HG02678 (cell line): ENCODE results near the gene KLF13.

Experiments used
- ATAC-seq: cut with Tn5 transposase; IDR thresholded peaks from one replicate; pipeline ENCODE4 v1.9.1; 2021; ENCODE audit warnings: mild to moderate bottlenecking, moderate library complexity; ENCODE audit not compliant: unreplicated experiment

Gene KLF13

DNA sequence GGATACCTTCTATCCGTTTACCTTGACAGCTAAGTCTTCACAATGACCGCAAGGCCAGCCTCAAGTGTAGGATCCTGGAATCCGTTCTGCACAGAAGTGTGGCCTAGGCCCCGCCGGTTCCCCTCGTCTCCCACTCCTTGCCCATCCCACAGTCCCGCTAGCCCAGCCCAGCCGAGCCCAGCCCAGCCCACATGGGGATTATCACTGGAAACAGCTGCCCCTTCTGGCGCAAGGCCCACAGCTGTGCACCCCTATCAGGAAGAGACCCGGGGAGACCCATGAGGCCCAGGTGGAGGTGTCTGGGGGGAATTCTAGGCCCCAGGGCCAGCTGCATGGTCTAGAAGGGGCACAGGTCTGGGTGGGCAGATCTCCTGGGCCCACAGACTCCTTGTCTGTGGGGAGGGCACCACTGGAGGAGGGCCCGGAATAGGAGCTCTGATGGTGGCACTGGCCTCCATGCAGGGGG, 27.9 kb upstream of the KLF13 start:
- ATAC-seq = no peak

DNA sequence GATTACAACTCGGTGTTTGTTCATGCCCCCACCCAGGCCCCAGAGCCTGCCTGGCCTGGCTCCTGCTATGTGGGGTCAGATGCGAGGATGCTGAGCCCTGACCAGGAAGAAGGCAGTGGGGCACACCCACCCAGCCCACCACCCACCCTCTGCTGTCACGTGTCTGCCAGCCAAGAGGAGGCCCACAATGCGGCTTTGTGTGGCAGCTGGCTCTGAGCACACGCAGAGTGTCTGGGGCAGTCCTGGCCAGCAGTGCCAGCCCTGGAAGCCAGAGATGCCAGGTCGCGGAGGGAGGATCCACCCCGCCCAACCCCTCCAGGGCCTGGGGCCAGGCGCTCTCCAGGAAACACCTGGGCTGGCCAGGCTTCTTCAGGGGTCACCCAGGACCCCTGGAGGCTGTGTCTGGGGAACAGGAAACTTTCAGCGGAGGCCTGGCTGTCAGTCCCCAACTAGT, 26.4 kb upstream of the KLF13 start:
- ATAC-seq = no peak

DNA sequence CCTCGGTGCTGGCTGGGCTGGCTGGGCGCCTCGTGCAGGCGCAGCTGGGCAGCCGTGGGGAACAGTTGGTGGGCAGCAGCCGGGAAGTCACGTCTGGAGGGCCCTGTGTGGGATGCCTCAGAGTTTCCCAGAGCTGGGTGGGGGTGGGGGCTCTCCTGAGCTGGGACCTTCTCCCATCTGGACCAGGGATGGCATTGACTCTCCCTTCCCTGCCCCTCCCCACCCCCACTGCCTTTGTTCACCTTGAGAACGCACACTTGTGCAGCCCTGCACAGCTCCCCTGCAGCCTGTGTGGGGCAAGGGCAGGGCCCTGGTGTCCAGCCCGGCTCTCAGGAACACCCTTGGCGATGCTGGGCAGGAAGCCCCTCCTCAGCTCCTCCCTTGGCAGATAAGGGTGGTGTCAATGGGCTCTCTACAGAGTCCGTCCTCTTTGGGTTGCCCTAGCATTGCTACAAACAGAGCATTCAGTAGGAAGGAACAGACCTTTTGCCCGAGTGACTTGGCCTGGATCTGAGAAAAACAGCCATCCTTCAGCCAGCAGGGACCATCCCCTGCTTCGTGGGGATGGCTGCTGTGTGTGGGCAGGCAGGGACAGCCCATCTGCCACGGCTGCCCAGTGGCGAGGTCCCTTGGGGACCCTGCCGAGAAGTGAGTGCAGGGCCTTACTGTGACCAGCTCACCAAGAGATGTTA, 25.5 kb upstream of the KLF13 start:
- ATAC-seq = peak; percentile 57

DNA sequence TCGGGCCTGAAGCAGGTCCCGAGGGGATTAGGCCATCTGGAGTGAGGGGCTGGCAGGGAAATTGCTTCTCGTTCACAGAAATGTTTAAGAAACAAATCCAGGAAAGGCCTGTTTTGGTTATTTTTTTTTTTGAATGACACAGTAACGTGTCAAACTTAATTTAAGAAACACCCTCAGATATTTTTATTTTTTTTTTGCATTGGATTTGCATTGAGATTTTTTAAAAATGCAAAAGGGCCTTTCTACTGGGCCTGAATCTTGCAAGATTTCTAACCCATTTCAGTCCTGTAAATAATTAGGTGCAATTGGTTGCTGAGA, 25.0 kb upstream of the KLF13 start:
- ATAC-seq = no peak

DNA sequence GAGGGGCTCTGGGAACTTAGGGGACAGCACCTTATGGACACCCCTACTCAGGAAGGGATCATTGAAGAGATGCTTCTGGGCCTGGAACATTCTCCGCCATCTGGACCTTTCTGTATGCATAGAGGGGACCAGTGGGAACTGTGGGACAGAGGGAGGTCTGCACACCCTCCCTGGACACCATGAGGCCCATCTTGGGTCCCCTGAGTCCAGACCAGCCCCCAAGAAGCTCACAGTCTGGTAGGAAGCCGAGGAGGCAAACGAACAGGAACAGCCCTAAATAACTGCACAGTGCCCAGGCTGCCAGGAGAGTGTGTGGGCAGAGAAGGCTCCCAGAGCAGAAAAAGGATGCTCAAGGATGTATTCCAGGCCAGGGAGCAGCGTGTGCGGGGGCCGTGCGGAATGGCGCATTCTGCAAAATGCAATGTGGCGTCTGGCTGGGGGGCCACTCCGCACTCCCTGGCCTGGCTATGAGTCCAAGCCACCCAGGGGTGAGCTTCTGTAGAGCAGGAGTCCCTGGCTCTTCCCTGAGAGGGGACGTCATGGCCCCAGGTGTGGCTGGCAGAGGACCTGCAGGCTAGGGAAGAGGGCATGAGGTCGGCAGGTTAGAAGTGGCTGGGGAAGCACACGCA, 24.5 kb upstream of the KLF13 start:
- no peak for ATAC-seq

DNA sequence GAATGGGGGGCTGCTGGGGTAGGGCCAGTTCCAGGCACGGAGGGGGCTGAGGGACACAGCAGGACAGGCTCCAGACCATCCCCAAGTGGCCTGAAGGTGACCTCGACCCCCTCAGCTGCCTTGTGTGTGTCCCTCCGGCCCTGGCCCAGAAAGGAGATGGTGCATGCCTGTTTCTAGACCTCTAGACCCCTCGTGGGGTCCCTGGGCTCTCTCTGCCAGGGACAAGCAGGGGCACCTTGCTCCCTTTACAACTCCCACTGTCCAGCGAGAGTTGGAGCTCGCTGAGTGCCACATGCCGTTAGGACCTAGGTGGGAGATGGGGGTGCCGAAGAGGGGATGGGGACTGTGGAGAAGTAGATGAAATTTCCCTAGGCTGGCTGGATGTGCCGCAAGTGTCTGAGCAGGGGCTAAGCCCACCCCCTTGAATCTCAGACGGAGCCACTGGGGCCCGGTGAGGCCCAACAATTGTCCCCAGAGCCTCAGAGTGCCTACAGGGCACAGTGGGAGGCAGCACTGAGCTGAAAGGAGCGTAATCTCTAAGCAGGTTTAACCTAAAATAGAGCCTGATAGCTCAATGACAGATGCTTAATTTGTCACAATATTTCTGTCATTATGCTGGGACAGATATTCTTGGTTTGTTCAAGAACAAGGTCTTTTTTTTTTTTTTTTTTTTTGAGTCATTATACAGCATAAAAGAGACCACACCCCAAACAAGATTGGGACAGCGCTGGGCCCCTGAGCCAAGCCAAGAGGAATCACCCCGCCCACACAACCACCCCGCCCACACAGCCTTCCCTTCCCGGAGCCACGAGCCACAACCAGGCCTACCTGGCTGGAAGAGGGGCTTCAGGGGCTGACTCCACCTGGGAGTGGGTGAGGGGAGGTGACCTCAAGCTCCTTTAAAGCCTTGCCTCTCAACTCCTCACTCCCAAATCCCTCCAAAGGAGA, 23.6 kb upstream of the KLF13 start:
- ATAC-seq = no peak

DNA sequence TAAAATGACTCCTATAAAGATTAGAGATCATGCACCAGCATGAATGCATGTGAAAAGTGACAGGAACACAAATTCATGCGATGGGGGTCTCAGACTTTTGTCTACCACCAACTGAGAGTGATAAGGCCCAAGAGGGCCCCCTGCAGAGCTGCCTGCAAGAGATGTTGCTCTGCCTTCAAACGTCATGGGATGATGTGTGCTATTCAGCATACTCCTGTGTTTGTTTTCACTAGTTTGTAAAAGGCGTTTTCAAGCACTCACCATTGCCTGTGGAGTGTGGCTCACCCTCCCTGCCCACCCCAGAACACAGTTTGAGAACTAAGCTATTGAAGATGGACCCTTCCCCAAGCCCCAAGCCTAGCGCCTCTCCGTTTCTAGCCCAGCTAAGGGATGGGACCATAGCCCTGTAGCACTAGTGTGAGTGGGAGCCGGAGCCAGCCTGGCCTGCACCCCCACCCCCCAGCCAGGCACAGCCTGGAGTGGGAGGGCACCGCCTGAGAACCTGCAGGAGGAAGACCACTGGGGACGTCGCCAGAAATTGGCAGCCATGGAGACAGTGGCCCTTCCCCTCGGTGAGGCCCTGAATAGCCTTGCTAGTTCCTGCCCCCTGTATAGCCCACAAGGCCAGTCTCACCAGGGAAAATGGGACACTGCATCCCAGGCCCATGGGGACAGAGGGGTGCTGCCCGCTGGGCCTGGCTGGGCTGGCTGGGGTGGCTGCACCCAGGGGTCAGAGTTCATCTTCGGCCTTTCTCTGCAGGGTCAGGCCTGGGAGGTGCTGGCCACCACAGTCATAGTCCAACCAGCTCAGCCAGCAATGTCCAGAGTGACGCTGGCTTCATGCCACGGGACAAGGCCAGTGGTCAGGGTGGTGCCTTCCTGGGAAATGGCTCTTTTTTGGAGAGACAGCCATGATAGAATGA, 22.6 kb upstream of the KLF13 start:
- no peak for ATAC-seq

DNA sequence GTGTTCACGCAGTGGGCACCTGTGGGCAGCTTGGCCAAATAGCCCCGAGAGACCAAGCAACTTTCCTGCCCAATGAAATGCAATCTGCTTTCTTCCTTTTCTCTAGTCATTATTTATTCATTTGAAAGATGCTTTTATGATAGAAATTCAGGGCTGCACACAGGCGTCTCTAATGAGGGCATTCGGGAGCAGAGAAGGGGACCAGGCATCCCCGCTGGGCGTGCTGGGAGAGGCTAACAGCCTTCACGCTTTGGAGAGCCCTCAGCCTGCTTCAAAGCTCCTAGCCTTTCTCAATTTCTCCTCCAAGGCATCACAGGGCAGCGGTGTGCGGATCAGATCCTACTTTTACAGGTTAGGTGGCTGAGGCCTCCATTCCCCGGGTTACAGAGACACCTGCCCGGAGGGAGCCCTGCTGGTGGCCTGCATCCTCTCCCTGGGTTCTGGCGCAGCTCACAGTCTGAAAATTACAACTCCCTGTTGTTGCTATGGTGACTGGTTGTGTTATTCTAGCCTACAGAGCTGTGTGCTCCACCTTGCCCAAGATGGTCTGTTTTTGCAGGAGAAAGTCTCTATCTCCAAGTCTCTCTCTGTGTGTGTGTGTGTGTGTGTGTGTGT, 21.8 kb upstream of the KLF13 start:
- ATAC-seq = no peak

DNA sequence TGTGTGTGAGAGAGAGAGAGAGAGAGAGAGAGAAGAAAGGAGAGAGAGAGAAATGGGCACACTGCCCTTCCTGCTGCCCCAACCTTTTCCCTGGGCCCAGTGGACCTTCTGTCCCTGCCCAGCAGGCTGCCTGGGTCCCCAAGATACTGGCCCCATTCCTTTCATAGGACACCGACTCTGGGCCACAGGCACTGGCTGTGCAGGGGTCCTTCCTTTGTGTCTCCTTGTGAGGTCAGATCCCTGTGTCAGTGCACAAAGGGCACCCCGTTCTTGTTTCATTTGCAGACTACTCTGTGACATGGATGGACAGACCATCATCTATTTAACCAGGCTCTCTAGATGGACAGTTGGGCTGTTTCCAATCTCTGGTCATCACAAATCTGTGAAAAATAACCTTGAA, 21.3 kb upstream of the KLF13 start:
- no peak for ATAC-seq

DNA sequence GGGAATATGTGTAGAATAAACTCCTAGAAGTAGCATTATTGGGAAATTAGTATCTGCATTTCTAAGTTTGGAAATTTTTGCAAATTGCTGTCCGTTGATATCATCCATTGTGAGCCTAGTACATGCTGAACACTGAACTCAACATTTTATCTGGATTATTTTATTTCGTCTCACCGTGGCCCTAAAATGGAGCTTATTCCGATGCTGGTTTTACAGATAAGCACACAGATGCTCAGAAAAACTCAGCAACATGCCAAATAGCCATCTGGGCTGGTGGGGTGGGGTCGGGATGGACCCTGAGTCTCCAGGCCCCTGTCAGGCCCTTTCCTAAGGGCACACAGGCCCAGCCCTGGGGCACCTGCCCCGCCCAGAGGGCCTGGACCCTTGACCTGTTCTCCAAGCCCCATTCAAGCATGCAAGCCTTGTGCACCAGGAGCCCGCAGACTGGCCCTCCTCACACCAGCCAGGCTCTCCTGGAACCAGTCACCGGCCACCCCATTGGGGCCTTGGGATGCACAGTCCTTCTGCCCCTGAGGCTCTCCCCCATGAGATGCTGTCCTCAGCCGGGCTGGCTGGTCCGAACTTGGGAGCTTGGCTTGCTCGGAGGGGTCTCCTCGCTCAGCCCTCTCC, 20.7 kb upstream of the KLF13 start:
- ATAC-seq = no peak

DNA sequence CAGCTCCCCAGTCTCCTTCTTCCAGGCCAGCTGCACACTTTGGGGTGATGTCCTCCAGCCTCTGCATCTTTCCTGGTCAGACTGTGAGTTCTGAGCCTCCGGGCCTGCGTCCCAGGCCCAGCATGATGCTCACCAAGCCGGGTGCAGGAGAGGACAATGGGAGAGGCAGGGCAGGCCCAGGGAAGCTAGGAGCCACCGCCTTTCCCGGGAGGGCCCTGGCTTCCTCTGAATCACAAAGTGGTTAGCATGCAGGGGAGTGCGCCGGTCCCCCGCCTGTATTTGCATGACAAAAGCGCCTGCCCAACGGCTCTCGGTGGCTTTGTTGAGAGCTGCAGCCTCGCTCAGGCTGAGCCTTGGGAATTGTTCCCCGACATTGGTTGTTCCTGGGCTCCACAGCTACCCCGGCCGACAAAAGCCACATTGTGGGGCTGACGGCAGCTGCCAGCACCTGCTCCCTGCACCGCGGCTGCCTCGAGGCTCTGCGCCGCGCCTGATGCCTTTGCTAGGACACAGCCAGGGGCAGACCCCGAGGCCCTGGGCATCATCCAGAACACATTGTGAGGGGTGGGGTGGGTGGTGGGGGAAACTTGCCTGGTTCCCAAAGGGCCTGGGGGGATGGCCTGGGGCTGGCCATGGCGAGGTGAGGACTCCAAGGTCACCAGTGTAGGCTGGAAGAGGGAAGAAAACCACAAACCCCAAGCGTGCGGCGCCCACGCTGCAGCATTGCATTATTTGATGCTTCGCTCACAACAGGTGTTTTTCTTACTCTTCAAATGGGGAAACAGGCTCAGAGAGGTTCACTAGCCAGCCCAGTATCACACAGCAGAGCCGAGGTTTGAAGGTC, 20.0 kb upstream of the KLF13 start:
- ATAC-seq = no peak

DNA sequence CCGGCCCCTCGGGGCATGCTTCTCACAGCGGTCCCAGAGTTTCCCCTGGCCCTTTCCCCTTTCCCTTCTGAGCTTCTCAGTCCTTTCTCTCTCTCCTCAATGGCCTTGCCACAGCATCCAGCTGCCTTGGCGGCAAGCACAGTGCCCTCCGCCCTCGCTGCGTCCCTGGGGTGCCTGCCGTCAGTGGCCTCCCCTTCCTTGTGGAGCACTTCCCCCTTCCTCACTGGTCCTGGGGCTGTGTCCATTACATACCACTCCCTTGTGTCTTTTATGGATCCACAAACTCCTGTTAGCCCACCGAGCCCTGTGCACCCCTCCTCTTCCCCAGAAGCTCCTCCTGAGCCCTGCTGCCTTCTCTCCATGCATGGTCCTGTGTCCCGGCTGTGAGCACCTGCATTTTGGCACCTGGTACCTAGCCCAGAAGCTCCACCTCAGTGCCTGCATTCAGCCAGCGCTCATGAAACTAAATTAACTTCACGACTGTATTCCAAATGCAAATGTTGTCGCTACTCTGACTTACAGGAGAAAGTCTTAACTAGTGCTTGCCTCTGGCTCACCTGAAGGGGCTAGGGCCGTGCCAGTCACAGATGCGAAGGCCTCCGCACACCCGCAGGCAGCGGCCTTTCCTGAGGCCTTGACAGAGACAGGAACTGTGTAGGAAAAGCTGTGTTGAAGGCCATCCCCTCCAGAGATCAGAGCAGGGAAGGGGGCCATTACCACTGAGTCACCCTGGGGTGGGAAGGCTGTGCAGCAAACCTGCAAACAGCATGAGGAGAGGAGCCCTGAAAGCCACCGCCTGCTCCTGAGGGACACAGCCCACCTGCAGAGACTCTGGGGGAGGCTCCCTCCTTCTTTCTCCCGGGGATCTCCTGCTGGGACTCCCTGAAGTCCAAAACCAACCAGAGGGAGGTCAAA, 19.1 kb upstream of the KLF13 start:
- ATAC-seq = no peak

DNA sequence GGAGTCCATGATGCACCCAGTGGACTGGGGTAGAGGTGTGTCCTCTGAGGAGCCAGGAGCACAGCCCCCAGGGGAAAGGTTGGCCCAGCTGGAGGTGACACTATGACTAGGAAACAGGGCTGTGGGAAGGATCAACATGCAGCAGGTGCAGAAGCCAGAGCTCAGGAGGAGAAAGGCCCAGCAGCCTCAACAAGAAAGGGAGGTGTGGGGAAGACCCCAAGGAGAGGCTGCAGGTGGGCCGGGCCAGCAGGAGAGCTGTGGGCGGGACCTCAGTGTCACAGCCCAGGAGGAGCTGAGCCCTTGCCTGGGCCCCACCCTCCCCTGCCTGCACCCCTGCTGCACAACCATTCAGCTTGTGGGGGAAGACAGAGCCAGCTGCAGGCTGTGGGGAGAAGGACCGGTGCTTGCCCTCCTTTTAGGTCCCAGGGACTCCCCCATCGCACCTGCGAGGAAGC, 18.4 kb upstream of the KLF13 start:
- peak; percentile 80 for ATAC-seq

DNA sequence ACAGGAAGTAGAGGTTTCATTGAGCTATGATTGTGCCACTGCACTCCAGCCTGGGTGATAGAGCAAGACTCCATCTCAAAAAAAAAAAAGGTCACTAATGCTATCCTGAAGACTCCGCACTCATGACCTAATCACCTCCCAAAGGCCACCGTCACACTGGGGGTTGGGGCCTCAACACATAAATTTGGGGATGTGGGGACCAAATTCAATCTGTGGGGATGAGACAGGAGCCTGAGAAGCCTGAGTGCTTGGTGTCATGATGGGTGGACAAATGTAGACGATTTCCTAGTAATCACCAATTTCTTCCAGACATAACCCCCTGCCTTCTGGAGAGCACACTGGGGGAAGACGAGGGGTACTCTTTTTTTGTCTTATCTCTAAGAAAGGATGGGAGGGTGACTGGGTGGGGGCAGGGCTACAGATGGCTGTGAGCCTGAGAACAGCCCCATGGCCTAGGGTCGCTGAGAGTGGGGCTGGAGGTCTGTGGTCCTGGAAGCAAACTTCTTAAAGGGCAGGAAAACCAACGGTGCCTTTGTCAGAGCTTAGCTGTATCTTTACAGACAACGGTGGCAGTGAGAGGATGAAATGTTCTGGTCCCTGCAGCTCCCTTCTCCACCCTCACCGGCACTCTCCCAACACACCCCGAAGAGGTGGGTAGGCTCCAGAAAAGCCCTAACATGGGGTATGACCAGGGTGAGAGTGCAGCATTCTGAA, 16.6 kb upstream of the KLF13 start:
- no peak for ATAC-seq

DNA sequence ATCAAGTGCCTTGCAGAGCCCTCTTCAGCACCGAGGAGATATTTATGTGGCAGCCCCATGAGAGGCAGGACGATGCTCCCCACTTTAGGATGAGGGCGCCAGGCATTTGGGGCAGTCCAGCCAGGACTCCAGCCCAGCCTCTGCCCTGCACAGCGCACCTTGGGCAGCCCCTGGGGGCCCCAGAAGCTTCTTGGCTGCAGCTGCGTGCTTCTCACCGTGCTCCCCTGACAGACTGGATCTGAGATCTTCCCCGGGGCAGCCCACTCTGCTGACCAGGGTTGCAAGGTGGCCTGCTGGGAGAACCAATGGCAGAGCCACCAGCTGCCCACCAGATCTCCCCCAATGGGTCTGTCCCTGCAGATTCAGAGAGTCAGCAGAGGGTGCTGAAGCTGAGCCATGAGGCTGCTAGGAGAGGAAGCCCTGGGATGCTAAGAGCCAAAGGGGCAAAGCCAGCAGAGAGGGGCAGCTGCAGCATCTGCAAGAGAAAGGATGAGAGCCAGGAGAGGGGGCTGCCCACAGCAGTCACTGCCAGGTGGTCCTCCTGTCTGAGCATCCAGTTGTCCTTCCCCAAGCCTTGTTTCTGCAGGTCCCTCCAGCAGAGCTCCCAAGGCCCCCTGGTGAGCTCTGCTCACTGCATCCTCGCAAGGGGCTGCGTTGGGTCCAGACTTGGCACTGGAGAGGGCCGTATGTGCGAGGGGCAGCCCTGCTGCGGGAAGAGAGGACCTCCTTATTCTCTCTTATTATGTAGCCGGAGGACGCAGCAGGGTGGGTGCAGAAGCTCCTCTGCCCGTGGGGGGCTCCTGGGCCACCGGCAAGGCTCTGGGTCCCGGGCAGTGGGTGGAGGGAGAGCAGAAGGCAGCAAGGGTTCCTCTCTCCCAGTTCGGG, 14.7 kb upstream of the KLF13 start:
- ATAC-seq = no peak

DNA sequence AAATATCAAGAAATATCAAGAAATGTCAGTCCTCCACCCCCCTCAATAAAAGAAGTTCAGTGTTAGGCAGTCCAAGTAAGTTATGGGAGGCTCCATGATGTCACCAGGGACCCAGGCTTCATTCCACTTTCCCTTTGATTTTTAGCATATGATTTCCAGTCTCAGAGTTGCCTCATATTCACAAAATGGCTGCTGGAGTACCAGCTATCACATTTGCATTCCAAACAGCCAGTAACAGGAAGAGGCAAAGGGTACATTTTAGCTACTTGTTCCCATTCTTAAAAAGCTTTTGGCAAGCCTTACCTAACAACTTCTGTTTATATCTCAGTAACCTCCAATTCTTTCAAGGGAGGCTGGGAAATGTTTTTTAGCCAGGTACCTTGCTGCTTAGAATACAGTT, 13.4 kb upstream of the KLF13 start:
- no peak for ATAC-seq
